Posterior cingulate gyrus (tissue), 11 donors: ENCODE data around the gene STON1.
"Not testable (repeated sequence)": the region's sequence is repeated elsewhere in the genome, so short reads cannot be mapped to it uniquely, and the experiment has no call there.

Source experiments
- DNase-seq, 10 donors: peaks; one replicate each; pipeline versions ENCODE4 v3.0.0 to v3.0.0-alpha.2; 2020 to 2021; ENCODE audit warnings: mixed read lengths in 3 of 10
- intact Hi-C: fragments of 100-400 bp; cut with DNase I; formaldehyde crosslinking; loops from one replicate; pipeline ENCODE4 v1.15.1; 2023

STON1 gene

DNA sequence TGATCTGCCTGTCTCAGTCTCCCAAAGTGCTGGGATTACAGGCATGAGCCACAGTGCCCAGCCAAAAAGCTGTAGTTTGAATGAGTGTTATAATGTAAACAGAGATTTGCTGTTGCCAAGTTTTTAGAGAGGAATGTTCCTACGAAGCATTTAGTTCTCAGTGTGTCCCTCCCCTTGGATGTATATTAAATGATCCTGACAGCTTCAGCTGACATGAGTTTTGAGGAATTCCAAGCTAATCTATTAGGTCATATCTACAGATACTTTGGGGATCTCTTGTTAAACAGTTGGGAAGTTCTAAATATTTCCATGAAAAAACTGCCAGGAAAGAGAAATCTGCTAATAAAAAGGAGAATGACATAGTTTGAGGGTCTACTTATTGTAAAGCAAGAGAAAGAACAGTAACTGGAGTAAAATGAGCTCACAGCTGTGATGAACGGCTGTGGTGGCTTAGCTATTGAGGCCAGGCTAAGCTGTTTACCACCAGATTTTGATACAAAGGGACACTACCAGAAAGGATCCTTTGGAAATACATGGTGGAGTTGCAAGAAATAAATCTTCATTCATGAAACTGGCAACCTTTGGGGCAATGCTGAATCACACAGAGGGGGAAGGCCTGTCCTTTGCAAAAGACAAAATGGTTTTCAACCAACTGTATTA lies 2.6 kb upstream of the STON1 start:
- intact Hi-C loops, result no loop called here
- DNase-seq, result no peak

DNA sequence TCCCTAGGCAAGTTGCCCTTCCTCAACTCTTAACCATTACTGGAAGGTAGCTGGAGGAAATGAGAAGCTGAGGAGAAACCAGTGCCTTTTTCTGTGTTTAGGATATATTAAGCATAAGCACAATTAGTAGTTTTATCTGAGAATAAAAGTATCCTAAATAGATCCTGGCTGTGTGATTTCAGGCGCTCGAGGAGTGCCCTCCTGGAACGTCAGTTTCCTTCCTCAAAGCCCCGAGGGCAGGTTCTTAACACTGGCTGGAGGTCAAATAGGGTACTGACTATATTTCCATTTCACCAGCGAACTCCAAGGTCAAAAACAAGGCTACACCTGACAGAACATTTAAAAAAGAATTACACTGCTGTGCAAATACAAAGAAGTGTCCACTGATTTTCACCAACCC lies 1.5 kb upstream of the STON1 start:
- no peak for DNase-seq
- intact Hi-C loops, result no loop called here

DNA sequence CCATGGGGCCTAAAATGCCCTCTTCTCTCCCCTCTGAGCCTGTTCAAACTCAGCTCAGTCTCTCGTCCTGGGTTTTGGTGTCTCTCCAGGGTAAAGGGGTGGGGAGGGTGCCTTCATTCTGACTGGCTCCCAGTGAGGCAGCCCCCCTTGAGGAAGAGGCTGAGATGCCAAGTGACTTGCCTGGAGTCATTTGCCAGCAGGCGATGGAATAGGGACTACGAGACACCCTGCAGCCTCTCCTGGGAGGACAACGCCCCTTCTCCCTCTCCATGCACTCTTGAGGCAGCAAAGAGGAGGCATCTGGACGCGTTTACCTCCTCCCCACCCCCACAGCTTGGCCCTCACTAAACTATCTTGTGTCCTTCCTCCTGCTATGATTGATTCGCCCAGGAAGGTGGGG lies 760 bp upstream of the STON1 start:
- intact Hi-C loops, result no loop called here
- DNase-seq, result no peak

DNA sequence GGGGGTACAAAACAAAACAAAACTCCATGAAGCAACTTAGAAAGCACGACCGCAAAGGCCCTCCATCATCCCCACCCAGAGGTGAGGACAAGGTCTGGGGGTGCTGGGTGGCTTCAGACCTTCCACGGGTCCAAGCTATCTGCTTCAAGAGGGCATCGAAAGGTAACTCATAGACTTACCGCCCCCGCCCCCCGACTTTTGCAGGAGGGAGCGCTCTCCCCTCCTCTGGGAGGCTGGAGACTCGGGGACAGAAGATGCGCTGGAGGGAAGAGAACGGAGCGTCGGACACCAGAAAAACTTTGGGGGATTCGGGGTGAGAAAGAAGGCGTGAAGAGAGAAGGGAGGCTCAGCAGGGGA lies 300 bp upstream of the STON1 start:
- DNase-seq, result no peak
- intact Hi-C loops, result no loop called here

DNA sequence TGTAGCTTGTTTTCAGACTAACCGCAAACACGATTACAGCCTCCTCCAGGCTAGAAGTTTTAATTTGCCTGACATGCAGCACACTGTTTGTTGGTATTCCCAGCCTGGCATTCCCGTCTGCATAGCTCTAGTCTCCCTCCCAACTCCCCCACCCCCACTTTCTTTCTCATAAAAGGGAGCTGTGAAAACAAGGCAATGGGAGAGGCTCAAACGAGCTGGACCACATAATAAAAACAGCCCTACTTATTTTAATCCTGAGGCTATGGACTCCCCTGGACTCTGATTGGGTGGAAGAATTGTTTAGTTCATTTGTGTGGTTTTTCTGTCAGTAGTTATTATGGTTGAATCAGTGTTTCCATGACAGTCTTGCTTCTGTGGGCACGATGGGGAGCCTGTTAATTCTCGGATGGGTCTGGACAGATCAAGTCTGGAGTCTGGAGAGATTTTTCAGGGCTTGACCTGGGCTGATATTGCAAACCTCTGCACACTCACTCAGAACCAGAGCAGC lies 1.2 kb downstream of the STON1 start:
- peak in 2 of 10 donors; percentile 29 to 50 for DNase-seq
- intact Hi-C loops, result no loop called here

DNA sequence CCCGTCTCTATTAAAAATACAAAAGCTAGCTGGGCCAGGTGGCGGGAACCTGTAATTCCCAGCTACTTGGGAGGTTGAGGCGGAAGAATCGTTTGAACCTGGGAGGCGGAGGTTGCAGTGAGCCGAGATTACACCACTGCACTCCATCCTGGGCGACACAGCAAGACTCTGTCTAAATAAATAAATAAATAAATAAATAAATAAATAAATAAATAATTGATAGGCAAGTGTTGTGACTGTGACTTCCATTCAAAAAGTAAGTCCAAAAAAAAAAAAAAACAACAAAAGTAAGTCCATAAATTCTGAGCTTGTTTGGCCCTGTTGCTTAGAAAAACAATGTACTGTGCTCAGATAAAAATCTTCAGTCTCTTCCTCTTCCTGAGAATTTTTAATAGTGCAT lies 2.2 kb downstream of the STON1 start:
- no peak for DNase-seq
- intact Hi-C loops, result no loop called here

DNA sequence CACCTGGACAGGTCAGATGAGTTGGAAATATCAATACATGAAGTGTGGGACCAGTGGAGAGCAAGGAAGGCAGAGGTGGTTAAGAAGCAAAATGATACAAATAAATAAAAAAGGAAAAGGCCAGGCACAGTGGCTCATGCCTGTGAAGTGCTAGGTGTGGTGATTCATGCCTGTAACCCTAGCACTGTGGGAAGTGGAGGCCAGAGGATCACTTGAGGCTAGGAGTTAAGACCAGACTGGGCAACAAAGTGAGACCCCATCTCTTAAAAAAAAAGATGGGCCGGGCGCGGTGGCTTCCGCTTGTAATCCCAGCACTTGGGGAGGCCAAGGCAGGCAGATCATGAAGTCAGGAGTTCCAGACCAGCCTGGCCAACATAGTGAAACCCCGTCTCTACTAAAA lies 2.9 kb downstream of the STON1 start:
- intact Hi-C loops, result no loop called here
- no peak for DNase-seq

DNA sequence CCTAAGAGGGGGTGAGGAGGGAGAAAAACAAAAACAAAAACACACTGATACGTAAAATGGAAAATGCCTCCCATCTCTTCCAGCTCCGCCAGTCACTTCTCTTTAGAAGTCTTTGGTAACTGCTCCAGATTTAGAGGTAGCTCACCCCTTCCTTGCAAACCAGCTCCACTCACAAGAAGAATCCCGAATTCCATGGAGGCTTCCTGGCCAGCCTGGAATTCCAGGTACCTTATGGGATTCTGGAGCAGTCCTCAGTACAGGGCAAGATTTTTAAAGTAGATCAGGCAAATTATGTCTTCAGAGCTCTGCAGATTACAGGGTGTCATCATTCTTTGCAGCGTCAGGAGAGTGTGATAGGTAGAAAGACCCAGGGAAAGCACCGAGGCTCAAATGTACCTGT lies 4.8 kb downstream of the STON1 start:
- no peak for DNase-seq
- intact Hi-C loops, result no loop called here

DNA sequence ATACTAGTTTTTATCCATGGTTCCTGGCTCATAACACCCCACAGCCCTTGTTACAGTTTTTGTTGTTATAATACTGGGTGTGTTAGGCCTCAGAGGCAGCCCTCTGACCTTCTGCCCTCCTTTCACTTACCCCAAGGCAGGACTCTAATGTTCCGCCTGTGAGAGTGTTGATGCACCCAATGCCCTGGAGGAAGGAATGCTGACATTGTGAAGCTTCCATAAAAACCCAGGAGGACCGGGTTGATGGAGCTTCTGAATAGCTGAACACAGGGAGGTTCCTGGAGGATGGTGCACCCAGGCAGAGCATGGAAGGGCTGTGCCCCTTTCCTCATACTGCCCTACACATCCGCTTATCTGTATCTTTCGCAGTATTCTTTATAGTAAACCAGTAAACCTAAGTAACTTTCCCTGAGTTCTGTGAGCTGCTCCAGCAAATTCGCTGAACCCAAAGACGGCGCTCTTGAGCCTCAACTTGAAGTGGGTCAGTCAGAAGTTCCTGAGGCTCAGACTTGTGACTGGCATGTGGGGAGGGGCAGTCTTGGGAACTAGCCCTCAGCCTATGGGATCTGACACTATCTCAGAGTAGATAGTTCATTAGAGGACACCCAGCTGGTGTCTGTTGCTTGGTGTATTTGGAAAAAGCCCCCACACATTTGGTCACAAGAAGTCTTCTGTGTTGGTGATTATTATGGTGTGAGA lies 10.4 kb downstream of the STON1 start:
- no peak for DNase-seq
- intact Hi-C loops, result no loop called here

DNA sequence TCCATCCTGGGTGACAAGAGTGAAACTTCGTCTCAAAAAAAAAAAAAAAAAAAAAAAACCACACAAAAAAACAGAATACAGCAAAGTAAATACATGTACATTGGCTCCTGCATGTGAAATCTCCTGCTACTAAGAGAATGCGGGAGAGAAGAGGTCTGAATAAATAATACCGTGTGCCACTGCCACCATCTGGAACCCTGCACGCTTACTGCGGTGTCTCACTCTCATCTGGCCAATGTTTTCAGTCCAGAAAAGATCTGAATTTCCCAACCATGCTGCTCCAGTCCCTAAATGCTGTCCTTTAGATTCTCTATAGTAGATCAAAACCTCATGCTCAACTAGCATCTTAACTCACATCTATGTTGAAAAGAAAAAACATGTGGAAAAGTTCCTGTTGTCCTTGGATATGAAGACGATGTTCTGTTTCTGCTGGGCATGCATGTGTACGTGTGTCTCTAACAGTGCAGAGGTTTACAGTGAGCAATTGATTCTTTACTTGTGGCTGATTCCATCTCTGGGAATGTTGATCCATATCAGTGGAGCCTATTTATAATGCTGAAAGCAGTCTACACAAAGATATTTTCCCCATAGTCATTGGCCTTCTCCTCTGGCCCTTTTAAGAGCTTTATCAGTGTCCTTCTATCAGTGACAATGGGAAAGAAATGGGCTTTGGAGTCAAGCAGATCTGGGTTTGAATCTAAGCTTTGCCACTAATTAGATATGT lies 11.9 kb downstream of the STON1 start:
- intact Hi-C loops, result no loop called here
- no peak for DNase-seq

DNA sequence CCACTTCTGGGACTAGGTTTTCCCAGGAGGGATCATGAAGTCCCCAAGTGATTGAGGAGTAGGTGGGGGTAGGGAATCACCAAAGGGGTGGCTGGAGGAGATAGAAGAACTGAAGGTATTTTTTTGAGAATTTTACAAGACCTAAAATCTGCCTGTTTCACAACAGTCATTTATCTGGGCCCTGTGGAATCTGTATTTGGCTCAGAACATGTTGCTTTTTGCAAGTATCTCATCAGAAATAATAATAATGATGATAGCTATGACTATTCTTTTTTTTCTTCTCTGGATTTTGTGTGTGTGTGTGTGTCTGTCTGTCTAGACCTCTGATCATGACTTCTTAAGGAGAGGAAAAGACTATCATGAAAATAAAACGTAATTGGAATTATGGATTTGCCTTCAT lies 13.9 kb downstream of the STON1 start:
- intact Hi-C loops, result no loop called here
- DNase-seq, result no peak

DNA sequence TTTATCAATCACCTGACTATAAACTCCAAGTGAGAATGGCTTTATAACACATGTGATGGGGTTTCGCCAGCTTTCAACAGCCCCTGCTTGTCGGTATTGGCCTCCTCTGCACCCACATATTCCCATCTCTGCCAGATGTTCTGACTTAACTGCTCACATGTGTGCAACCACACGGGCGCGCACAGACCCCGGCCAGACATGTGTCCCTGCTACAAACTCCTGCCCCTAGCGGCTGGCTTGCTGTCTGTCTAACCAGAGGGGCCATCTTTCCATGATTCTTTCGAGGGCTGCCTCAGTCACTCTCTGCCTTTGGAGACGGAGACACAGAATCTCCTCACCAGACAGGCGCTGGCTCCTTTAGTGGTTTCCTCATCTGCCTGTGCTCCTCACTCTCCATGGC lies 15.3 kb downstream of the STON1 start:
- DNase-seq, result no peak
- intact Hi-C loops, result no loop called here

DNA sequence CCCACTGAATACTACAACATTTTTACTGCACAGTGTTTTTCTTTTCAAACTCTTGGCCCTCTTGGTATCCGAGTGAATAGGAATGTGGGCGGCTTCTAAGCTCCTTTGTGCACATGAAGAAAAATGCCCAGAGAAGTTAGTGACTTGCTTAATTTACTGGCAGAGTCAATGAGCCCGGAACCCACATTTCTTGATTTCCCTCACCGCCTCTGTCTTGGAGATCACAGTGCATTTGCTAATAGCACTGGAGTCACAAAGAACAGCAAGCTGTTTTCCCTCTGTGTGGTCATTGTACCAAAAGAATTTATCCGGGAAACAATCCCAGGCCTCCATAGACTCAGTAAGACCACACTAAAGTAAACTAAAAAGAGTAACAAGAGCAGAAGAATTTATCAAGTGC lies 18.9 kb downstream of the STON1 start:
- intact Hi-C loops, result no loop called here
- no peak for DNase-seq

DNA sequence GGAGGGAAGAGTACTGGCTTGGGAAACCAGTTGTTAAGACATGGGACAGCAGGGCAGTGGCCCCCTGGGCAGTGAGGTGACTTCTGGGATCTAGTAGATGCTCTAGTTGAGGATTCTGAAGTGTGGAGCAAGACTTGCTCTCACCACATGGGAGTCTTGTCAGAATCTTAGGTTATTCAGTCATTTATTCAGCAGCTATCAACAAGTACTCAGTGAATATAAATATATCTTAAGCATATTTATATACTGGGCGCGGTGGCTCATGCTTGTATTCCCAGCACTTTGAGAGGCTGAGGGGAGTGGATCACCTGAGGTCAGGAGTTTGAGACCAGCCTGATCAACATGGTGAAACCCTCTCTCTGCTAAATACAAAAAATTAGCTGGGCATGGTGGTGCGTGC lies 20.0 kb downstream of the STON1 start:
- intact Hi-C loops, result no loop called here
- no peak for DNase-seq

DNA sequence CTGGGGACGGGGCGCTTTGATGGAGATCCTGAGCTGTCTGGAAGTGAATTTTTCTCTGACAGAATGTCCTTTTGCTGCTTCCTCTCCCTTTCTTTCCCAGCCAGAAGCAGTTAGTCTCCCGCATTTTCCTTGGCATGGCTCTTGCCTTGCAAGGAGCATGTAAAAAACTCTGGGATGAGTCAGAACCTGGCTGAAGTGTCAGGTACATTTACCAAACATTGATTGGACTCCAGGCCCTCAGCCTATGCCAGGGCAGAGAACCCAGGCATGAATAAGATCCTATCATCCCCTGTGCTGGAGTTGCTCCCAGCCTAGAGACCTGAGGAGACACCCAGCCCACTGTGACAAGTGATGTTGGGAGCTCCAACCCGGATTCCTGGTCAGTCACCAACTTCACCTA lies 21.6 kb downstream of the STON1 start:
- no peak for DNase-seq
- intact Hi-C loops, result no loop called here

DNA sequence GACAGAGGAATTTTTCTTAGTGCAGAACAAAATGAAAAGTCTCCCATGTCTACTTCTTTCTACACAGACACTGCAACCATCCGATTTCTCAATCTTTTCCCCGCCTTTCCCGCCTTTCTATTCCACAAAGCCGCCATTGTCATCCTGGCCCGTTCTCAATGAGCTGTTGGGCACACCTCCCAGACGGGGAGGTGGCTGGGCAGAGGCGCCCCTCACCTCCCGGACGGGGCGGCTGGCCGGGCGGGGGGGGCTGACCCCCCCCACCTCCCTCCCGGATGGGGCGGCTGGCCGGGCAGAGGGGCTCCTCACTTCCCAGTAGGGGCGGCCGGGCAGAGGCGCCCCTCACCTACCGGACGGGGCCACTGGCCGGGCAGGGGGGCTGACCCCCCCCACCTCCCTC lies 25.1 kb downstream of the STON1 start:
- intact Hi-C loops, result not testable (repeated sequence)

DNA sequence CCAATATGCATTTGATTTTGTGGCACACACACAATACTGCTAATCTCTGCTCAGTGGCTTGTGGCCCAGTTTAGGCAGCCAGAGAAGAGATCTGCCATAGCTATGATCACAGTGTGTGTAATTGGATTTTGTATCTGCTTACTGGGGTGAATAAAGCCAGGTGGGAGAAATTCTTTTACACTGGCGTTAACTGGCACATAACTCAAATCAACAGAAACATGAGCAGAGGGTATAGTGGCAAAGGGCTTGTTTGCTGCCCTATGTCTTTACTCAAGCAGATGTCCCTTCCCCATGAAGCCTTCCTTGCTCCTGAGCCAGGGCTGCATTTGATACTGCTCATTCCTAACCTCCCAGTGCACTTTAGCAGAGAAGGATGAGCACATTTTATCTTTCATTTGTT lies 28.5 kb downstream of the STON1 start:
- DNase-seq, result no peak
- intact Hi-C loops, result no loop called here

More for the DNA sequence above, 25.1 kb downstream of the STON1 start:
- DNase-seq, result not testable (repeated sequence)

DNA sequence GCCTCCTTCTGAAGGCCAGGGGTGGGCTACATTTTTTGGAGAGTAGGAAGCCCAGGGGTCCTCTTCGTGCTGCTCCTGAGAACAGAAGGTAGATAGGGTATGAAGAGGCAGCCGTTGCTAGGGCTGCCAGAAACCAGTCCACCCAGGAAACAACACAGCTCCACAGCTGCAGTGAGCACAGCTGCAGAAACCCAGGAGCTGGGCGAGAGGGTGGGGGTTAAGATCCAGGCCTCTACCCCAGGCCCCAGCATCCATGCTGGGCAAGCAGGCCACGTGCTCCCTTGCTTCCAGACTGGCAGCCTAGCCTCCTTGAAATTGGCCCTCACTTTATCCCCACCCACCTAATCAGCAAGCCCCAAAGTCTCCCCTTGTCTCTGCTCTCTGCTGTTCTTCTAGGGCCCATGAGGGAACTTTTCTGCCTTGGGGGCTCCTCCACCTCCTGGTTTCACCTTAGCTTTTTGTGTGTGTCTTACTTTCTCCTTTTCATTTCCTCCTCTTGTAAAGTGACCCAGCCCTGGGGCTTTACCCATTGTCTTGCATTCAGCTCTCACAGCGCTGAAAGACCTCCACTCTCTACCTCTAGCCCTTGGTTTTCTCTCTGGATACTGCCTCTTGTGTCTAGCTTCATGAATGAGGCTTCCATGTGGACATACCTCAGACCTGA lies 30.7 kb downstream of the STON1 start:
- intact Hi-C loops, result no loop called here
- DNase-seq, result peak in 7 of 10 donors; percentile 33 to 93 (median 53)

DNA sequence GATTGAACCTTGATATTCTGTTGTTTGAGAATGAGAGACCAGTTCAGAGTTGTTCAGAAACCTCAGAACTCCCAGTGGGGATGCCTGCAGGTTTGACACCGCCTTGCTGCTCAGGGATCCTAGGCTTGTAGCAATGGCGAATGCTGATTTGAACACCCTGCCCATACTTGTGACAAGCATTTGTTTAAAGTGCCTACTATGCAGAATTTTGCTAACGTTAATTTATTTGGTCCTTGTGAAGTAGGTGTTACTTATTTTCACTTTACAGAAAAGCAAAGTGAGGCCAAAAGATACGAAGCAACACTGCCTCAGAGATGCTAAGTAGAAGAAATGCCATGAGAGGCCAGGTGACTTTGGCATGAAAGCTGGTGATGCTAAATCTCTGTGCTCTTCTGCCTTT lies 32.3 kb downstream of the STON1 start:
- intact Hi-C loops, result no loop called here
- DNase-seq, result no peak

DNA sequence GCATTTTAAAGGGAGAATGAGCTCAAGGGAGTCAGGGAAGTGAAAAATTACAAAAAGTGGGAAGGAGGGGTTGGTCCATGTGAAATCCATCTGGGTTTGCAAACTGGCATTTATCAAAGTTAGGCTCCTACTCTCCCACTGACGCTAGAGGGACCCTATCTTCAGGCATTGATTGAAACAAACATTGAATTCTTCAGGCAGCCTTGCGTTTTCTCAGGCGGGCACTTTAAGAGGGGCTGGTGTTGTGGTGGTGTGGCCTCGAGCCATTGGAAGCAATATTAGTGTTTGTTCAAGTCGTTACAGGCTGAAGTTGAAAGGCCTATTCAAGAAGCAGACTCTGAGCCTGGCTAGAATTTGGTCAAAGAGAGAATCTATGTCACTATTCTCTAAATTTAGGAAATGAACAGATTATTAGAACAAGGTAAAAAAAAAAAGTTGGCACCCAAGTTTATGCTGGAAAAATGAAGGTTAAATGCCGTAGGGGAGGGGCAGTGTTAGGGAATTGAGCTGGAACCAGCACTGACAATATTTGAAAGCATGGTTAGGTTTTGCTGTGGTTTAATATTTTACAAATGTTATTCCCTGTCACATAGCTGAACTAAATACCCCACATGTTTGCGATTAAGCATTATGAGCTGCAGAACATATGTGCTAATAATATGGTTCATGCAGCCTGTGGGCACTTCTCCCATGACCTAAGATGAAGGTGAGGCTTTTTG lies 36.8 kb downstream of the STON1 start:
- intact Hi-C loops, result no loop called here
- peak in 1 of 10 donors; percentile 16 for DNase-seq

DNA sequence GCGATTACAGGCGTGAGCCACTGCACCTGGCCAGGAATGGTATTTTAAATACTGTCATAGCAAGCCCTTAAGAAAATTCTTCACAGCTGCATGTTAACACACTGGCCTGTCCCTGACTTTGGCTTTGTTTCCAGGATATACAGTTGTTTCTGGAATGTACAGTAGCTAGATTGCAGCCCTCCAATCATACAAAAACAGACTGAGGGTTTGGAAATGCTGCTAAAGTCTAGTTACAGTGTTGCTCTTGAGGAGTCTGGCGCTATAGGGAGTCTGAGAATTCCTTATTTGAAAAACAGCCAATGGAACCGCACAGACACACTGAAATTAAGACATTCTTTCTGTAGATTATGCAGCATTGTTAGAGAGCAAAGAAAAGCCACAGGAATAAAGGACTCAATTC lies 37.7 kb downstream of the STON1 start:
- intact Hi-C loops, result no loop called here
- no peak for DNase-seq
